Measurements from ENCODE around the gene WDFY4.

WDFY4 gene

GRCh38 chr10:48993627-48994026, 309.0 kb downstream of the WDFY4 start:
- Histone ChIP-seq H3K27me3 (ENCODE audit: low read depth) (no peaks in the 10 kb centered on the region), H3K4me1 (no peaks in the 10 kb centered on the region), H3K9me3 (no peaks in the 10 kb centered on the region), H3K4me3 (no peak overlapping the region), H3K36me3 (replicated peaks) (no peaks in the 10 kb centered on the region)
- DNase-seq (ENCODE audit: low spot score in 2 of 2) = no peak
- in situ Hi-C loops (cut with MboI; ENCODE audit: low sequenced_read_pairs) = no loop called here

GRCh38 chr10:48996329-48996728, 311.7 kb downstream of the WDFY4 start:
- Histone ChIP-seq H3K36me3 (replicated peaks) (no peaks in the 10 kb centered on the region), H3K9me3 (no peaks in the 10 kb centered on the region), H3K4me1 (no peaks in the 10 kb centered on the region), H3K27me3 (ENCODE audit: low read depth) (no peaks in the 10 kb centered on the region), H3K4me3 (no peak overlapping the region)
- in situ Hi-C loops (cut with MboI; ENCODE audit: low sequenced_read_pairs) = no loop called here
- DNase-seq (ENCODE audit: low spot score in 2 of 2) = no peak

- Histone ChIP-seq H3K9me3 (no peaks in the 10 kb centered on the region), H3K4me3 (no peak overlapping the region), H3K4me1 (no peaks in the 10 kb centered on the region), H3K27me3 (ENCODE audit: low read depth) (no peaks in the 10 kb centered on the region), H3K36me3 (replicated peaks) (no peaks in the 10 kb centered on the region)
- no peak for DNase-seq (ENCODE audit: low spot score in 2 of 2)
- in situ Hi-C loops (cut with MboI; ENCODE audit: low sequenced_read_pairs) = no loop called here
Measured at GRCh38 chr10:48999346-48999745, 314.7 kb downstream of the WDFY4 start.

- DNase-seq (ENCODE audit: low spot score in 2 of 2) = no peak
- Histone ChIP-seq H3K4me3 (no peak overlapping the region), H3K4me1 (no peaks in the 10 kb centered on the region), H3K27me3 (ENCODE audit: low read depth) (no peaks in the 10 kb centered on the region), H3K36me3 (replicated peaks) (no peaks in the 10 kb centered on the region), H3K9me3 (no peaks in the 10 kb centered on the region)
- in situ Hi-C loops (cut with MboI; ENCODE audit: low sequenced_read_pairs) = no loop called here
Measured at GRCh38 chr10:49000437-49001398, 316.0 kb downstream of the WDFY4 start.

- Histone ChIP-seq H3K4me1 (no peaks in the 10 kb centered on the region), H3K4me3 (no peak overlapping the region), H3K36me3 (replicated peaks) (no peaks in the 10 kb centered on the region), H3K9me3 (no peaks in the 10 kb centered on the region), H3K27me3 (ENCODE audit: low read depth) (no peaks in the 10 kb centered on the region)
- in situ Hi-C loops (cut with MboI; ENCODE audit: low sequenced_read_pairs) = no loop called here
- DNase-seq (ENCODE audit: low spot score in 2 of 2) = no peak
Measured at GRCh38 chr10:49001402-49001801, 316.7 kb downstream of the WDFY4 start.

GRCh38 chr10:49001870-49002672, 317.4 kb downstream of the WDFY4 start:
- Histone ChIP-seq H3K4me1 (no peaks in the 10 kb centered on the region), H3K27me3 (ENCODE audit: low read depth) (no peaks in the 10 kb centered on the region), H3K36me3 (replicated peaks) (no peaks in the 10 kb centered on the region), H3K9me3 (no peaks in the 10 kb centered on the region), H3K4me3 (no peak overlapping the region)
- in situ Hi-C loops (cut with MboI; ENCODE audit: low sequenced_read_pairs) = no loop called here
- DNase-seq (ENCODE audit: low spot score in 2 of 2) = no peak

- no peaks in the 10 kb centered on the region for H3K4me1 ChIP-seq
- H3K4me3 ChIP-seq = no peak overlapping the region
- H3K36me3 ChIP-seq (replicated peaks) = no peaks in the 10 kb centered on the region
- in situ Hi-C loops (cut with MboI; ENCODE audit: low sequenced_read_pairs) = no loop called here
- DNase-seq (ENCODE audit: low spot score in 2 of 2) = no peak
- H3K27me3 ChIP-seq (ENCODE audit: low read depth) = no peaks in the 10 kb centered on the region
- H3K9me3 ChIP-seq = no peaks in the 10 kb centered on the region
Measured at GRCh38 chr10:49005270-49005669, 320.6 kb downstream of the WDFY4 start.

- Histone ChIP-seq H3K4me3 (no peak overlapping the region), H3K4me1 (no peaks in the 10 kb centered on the region), H3K27me3 (ENCODE audit: low read depth) (no peaks in the 10 kb centered on the region), H3K36me3 (replicated peaks) (no peaks in the 10 kb centered on the region), H3K9me3 (no peaks in the 10 kb centered on the region)
- in situ Hi-C loops (cut with MboI; ENCODE audit: low sequenced_read_pairs) = no loop called here
- DNase-seq (ENCODE audit: low spot score in 2 of 2) = no peak
Measured at GRCh38 chr10:49007129-49007528, 322.5 kb downstream of the WDFY4 start.

GRCh38 chr10:49008091-49008490, 323.4 kb downstream of the WDFY4 start:
- no peak overlapping the region for H3K4me3 ChIP-seq
- H3K27me3 ChIP-seq (ENCODE audit: low read depth) = no peaks in the 10 kb centered on the region
- H3K4me1 ChIP-seq = no peaks in the 10 kb centered on the region
- H3K36me3 ChIP-seq (replicated peaks) = no peaks in the 10 kb centered on the region
- in situ Hi-C loops (cut with MboI; ENCODE audit: low sequenced_read_pairs) = no loop called here
- no peak for DNase-seq (ENCODE audit: low spot score in 2 of 2)
- H3K9me3 ChIP-seq = no peaks in the 10 kb centered on the region

- in situ Hi-C loops (cut with MboI; ENCODE audit: low sequenced_read_pairs) = no loop called here
- no peaks in the 10 kb centered on the region for H3K4me1 ChIP-seq
- no peaks in the 10 kb centered on the region for H3K36me3 ChIP-seq (replicated peaks)
- no peaks in the 10 kb centered on the region for H3K9me3 ChIP-seq
- DNase-seq (ENCODE audit: low spot score in 2 of 2) = no peak
- H3K4me3 ChIP-seq = no peak overlapping the region
- no peaks in the 10 kb centered on the region for H3K27me3 ChIP-seq (ENCODE audit: low read depth)
Measured at GRCh38 chr10:49008505-49009198, 324.0 kb downstream of the WDFY4 start.

GRCh38 chr10:49009199-49009979, 324.7 kb downstream of the WDFY4 start:
- Histone ChIP-seq H3K9me3 (no peaks in the 10 kb centered on the region), H3K4me1 (no peaks in the 10 kb centered on the region), H3K4me3 (no peak overlapping the region), H3K36me3 (replicated peaks) (no peaks in the 10 kb centered on the region), H3K27me3 (ENCODE audit: low read depth) (no peaks in the 10 kb centered on the region)
- in situ Hi-C loops (cut with MboI; ENCODE audit: low sequenced_read_pairs) = no loop called here
- no peak for DNase-seq (ENCODE audit: low spot score in 2 of 2)

GRCh38 chr10:49010295-49010694, 325.6 kb downstream of the WDFY4 start:
- no peaks in the 10 kb centered on the region for H3K27me3 ChIP-seq (ENCODE audit: low read depth)
- no peak for DNase-seq (ENCODE audit: low spot score in 2 of 2)
- H3K4me3 ChIP-seq = no peak overlapping the region
- H3K4me1 ChIP-seq = no peaks in the 10 kb centered on the region
- H3K36me3 ChIP-seq (replicated peaks) = no peaks in the 10 kb centered on the region
- no peaks in the 10 kb centered on the region for H3K9me3 ChIP-seq
- in situ Hi-C loops (cut with MboI; ENCODE audit: low sequenced_read_pairs) = no loop called here

- in situ Hi-C loops (cut with MboI; ENCODE audit: low sequenced_read_pairs) = no loop called here
- Histone ChIP-seq H3K4me3 (no peak overlapping the region), H3K36me3 (replicated peaks) (no peaks in the 10 kb centered on the region), H3K27me3 (ENCODE audit: low read depth) (no peaks in the 10 kb centered on the region), H3K9me3 (no peaks in the 10 kb centered on the region), H3K4me1 (no peaks in the 10 kb centered on the region)
- DNase-seq (ENCODE audit: low spot score in 2 of 2) = no peak
Measured at GRCh38 chr10:49010865-49011264, 326.2 kb downstream of the WDFY4 start.

All from HAP-1 (cell line).